Esophagus squamous epithelium (tissue), 5 donors: ENCODE measurements around the gene PSMG3. TPM values are rescaled to one million over a fixed set of nuclear protein-coding genes. Genes with fewer than 3 reads are reported as not detected.

Source experiments
- DNase-seq: peaks from one replicate; lab custom pipeline; 2025; lab: John Stamatoyannopoulos, UW
- H3K27ac ChIP-seq, 4 donors: fragments of 200-600 bp; sonication (generic); one replicate each; pipeline ENCODE4 v1.5.1; 2016 to 2019; ENCODE audit warnings: mild to moderate bottlenecking in 1 of 4
- H3K27me3 ChIP-seq, 4 donors: fragments of 200-600 bp; sonication (generic); 1 replicate in 3 of 4; 2 replicates in 1 of 4; pipeline versions ENCODE4 v1.5.1 to v1.6.0; 2017 to 2021; ENCODE audit warnings: antibody characterized with exemption in 1 of 4
- H3K36me3 ChIP-seq, 3 donors: fragments of 200-600 bp; sonication (generic); one replicate each; pipeline ENCODE4 v1.5.1; 2016 to 2019
- H3K4me1 ChIP-seq, 3 donors: fragments of 200-600 bp; sonication (generic); one replicate each; pipeline ENCODE4 v1.5.1; 2017 to 2019
- H3K4me3 ChIP-seq, 4 donors: fragments of 200-600 bp; sonication (generic); 1 replicate in 3 of 4; 2 replicates in 1 of 4; pipeline ENCODE4 v1.5.1; 2016 to 2019; ENCODE audit warnings: mild to moderate bottlenecking in 2 of 4, moderate library complexity in 1 of 4
- H3K9me3 ChIP-seq, 3 donors: fragments of 200-600 bp; sonication (generic); one replicate each; pipeline ENCODE4 v1.5.1; 2016 to 2019
- CTCF ChIP-seq, 6 experiments: fragments of 450-650 bp in 4 of 6; fragments of 200-600 bp in 2 of 6; sonication (generic) in 2 of 6; IDR thresholded peaks; one replicate each; pipeline ENCODE4 v1.5.1; 2016 to 2019; ENCODE audit warnings: antibody characterized with exemption in 6 of 6, mild to moderate bottlenecking in 4 of 6, moderate library complexity in 4 of 6
- POLR2A ChIP-seq, 4 donors: fragments of 450-650 bp; IDR thresholded peaks; one replicate each; pipeline ENCODE4 v1.6.1; 2017; ENCODE audit warnings: antibody characterized with exemption in 4 of 4, mild to moderate bottlenecking in 4 of 4, moderate library complexity in 3 of 4
- WGBS, 2 donors: methylation state at CpG; one replicate each; pipeline ENCODE4 v1.1.5; 2018; 5-methylcytosine and 5-hydroxymethylcytosine counted together
- intact Hi-C: fragments of 100-400 bp; cut with DNase I; formaldehyde crosslinking; loops from one replicate; pipeline ENCODE4 v1.15.0; 2022
- total RNA-seq, 4 donors: library from RNA; depleted of rRNA; stranded (reverse); fragments of >200 nt; gene quantifications; one replicate each; pipeline ENCODE4 v1.1.0, GENCODE V29; 2016
- donor health status: DM: yes; HTN: yes; CAD: no.

Gene PSMG3
- total RNA-seq, 4 donors from 2014 or later, result 44.5 to 63.6 (median 47.4) TPM

DNA sequence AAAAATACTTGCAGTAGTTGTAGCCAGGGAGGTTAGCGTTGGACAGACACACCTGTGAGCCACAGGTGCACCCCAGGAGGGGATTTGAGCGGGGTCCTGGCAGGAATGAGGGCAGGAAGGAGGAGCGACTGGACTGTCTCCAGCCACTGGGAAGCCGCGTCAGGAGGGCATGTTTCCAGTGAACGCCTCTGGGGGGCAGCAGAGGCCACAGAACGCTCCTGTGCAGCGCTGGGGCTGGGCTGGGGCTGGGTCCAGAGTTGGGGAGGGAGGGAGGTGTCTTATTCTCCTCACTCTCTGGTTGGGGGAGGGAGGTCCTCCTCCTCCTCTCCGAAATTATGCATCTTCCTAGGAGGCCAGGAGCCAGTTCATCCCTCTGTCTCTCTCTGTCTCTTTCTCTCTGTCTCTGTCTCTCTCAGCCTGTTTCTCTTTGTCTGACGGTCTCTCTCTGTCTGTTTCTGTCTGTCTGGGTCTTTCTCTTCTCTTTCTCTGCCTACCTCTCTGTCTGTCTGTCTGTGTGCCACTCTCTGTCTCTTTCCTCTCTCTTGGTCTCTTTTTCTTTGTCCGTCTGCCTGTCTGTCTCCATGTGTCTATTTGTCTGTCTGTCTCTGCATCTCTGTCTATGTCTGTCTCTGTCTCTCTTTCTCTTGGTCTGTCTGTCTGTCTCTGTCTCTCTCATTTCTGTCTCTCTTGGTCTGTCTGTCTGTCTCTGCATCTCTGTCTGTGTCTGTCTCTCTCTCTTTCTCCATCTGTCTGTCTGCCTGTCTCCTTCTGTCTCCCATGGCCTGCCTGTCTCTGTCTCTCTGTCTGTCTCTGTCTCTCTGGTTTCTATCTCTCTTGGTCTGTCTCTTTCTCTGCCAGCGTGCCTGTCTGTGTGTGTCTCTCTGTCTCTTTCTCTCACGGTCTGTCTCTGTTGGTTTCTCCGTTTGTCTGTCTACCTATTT is 9.9 kb upstream of the PSMG3 start:
- no peaks in the 10 kb centered on the region for H3K9me3 ChIP-seq
- H3K4me1 ChIP-seq, result peaks cover 0 to 16% (median 6%) of the 10 kb centered on the region in 3 donors
- intact Hi-C loops, result no loop called here
- DNase-seq, result no peak
- H3K27me3 ChIP-seq, result no peaks in the 10 kb centered on the region
- WGBS, 2 donors, result 26 to 29% methylated on average over 12 to 14 of the region's 14 CpGs
- peak; percentile 58 to 83 (median 70) for TF ChIP-seq CTCF (IDR thresholded peaks at IDR 0.05)
- no peak for TF ChIP-seq POLR2A (IDR thresholded peaks at IDR 0.05)
- no peak overlapping the region for H3K27ac ChIP-seq
- H3K4me3 ChIP-seq, result no peak overlapping the region
- H3K36me3 ChIP-seq, result no peaks in the 10 kb centered on the region

GRCh38 chr7:1578513-1578912 is 8.7 kb upstream of the PSMG3 start:
- Histone ChIP-seq H3K27me3 (no peaks in the 10 kb centered on the region), H3K9me3 (no peaks in the 10 kb centered on the region), H3K4me3 (no peak overlapping the region), H3K4me1 (peaks cover 0 to 16% (median 6%) of the 10 kb centered on the region in 3 donors), H3K36me3 (no peaks in the 10 kb centered on the region), H3K27ac (no peak overlapping the region)
- DNase-seq, result no peak
- TF ChIP-seq CTCF (IDR thresholded peaks at IDR 0.05) (no peak), POLR2A (IDR thresholded peaks at IDR 0.05) (no peak)
- WGBS, 2 donors, result 87 to 88% methylated on average over 6 of the region's 6 CpGs
- intact Hi-C loops, result no loop called here

GRCh38 chr7:1576521-1577253 is 6.9 kb upstream of the PSMG3 start:
- Histone ChIP-seq H3K27me3 (no peaks in the 10 kb centered on the region), H3K9me3 (no peaks in the 10 kb centered on the region), H3K4me3 (no peak overlapping the region), H3K4me1 (peaks cover 0 to 18% (median 6%) of the 10 kb centered on the region in 3 donors), H3K27ac (no peak overlapping the region), H3K36me3 (no peaks in the 10 kb centered on the region)
- 73% methylated on average over 13 of the region's 15 CpGs for WGBS, 2 donors
- TF ChIP-seq POLR2A (IDR thresholded peaks at IDR 0.05) (no peak), CTCF (IDR thresholded peaks at IDR 0.05) (no peak)
- intact Hi-C loops, result no loop called here
- DNase-seq, result no peak

GRCh38 chr7:1575809-1576208 is 6.0 kb upstream of the PSMG3 start:
- DNase-seq, result no peak
- Histone ChIP-seq H3K27me3 (no peaks in the 10 kb centered on the region), H3K4me1 (peaks cover 3 to 27% (median 15%) of the 10 kb centered on the region in 3 donors), H3K36me3 (no peaks in the 10 kb centered on the region), H3K9me3 (no peaks in the 10 kb centered on the region), H3K4me3 (no peak overlapping the region), H3K27ac (peak overlapping the region in 3 of 4 donors; percentile 9 to 30 (median 29))
- TF ChIP-seq POLR2A (IDR thresholded peaks at IDR 0.05), result no peak
- TF ChIP-seq CTCF (IDR thresholded peaks at IDR 0.05), result no peak
- 34 to 53% methylated on average over 5 to 6 of the region's 7 CpGs for WGBS, 2 donors
- intact Hi-C loops, result no loop called here
